OCI-LY7 (cell line): ENCODE results near the gene WNT3A.

Experiments
- EZH2phosphoT487 ChIP-seq: fragments of 200-600 bp; sonication (generic); IDR thresholded peaks from 2 replicates; pipeline ENCODE4 v1.6.1; 2018; ENCODE audit warnings: low read depth, borderline replicate concordance, mild to moderate bottlenecking, mixed run types, antibody characterized with exemption, low read length, moderate library complexity, mixed read lengths
- TF ChIP-seq, protein P1 (sequence below): fragments of 200-600 bp; sonication (generic); conservative IDR thresholded peaks from 2 replicates; pipeline ENCODE4 v1.5.1; 2014; ENCODE audit warnings: mild to moderate bottlenecking, antibody characterized with exemption, low read length, moderate library complexity, mixed read lengths

- no peak for TF ChIP-seq EZH2phosphoT487
- TF ChIP-seq, protein P1, sequence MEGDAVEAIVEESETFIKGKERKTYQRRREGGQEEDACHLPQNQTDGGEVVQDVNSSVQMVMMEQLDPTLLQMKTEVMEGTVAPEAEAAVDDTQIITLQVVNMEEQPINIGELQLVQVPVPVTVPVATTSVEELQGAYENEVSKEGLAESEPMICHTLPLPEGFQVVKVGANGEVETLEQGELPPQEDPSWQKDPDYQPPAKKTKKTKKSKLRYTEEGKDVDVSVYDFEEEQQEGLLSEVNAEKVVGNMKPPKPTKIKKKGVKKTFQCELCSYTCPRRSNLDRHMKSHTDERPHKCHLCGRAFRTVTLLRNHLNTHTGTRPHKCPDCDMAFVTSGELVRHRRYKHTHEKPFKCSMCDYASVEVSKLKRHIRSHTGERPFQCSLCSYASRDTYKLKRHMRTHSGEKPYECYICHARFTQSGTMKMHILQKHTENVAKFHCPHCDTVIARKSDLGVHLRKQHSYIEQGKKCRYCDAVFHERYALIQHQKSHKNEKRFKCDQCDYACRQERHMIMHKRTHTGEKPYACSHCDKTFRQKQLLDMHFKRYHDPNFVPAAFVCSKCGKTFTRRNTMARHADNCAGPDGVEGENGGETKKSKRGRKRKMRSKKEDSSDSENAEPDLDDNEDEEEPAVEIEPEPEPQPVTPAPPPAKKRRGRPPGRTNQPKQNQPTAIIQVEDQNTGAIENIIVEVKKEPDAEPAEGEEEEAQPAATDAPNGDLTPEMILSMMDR, result no peak
Observed at GRCh38 chr1:228045871-228046270, 39.1 kb downstream of the WNT3A start.
